Measurements from ENCODE around the gene WDFY4.

WDFY4 gene

DNA sequence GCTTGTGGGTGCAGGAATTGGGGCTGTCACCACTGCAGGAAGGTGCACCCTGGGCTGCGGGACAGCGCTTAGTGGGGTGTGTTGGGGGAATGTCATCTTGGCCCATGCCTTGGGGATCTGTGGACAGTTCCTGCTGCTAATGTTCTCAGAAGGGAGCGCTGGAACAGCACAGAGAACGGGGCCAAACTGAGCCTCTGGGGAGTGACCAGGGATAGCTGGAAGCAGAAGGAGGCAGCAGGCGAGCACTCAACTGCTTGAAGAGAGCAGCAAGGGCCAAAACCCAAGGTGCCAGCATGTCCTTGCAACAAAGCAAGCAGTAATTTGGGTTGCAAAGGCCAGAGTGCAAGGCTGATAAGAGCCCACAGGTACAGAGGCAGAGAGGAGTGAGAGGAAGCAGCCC is 31.3 kb upstream of the WDFY4 start:
- TF ChIP-seq REST (IDR thresholded peaks at IDR 0.05; ENCODE audit: insufficient read depth in 1 of 2, low read depth in 2 of 2, low read length in 2 of 2) (no peak), POLR2AphosphoS5 (IDR thresholded peaks at IDR 0.05; ENCODE audit: low read depth, low read length) (no peak), FOXP2 (optimal IDR thresholded peaks at IDR 0.05; ENCODE audit: borderline replicate concordance, extremely low read depth, extremely low read length, insufficient read depth) (no peak), TAF1 (IDR thresholded peaks at IDR 0.05; ENCODE audit: borderline replicate concordance, insufficient read depth, low read length) (no peak), SIN3A (IDR thresholded peaks at IDR 0.05; ENCODE audit: borderline replicate concordance, insufficient read depth, low read length) (no peak)

- TF ChIP-seq REST (IDR thresholded peaks at IDR 0.05; ENCODE audit: insufficient read depth in 1 of 2, low read depth in 2 of 2, low read length in 2 of 2) (no peak), SIN3A (IDR thresholded peaks at IDR 0.05; ENCODE audit: borderline replicate concordance, insufficient read depth, low read length) (no peak), POLR2AphosphoS5 (IDR thresholded peaks at IDR 0.05; ENCODE audit: low read depth, low read length) (no peak), FOXP2 (optimal IDR thresholded peaks at IDR 0.05; ENCODE audit: borderline replicate concordance, extremely low read depth, extremely low read length, insufficient read depth) (no peak), TAF1 (IDR thresholded peaks at IDR 0.05; ENCODE audit: borderline replicate concordance, insufficient read depth, low read length) (no peak)
These were observed 30.6 kb upstream of the WDFY4 start for GRCh38 chr10:48653944-48654698.

GRCh38 chr10:48655411-48656240 is 29.0 kb upstream of the WDFY4 start:
- TF ChIP-seq POLR2AphosphoS5 (IDR thresholded peaks at IDR 0.05; ENCODE audit: low read depth, low read length): no peak
- TF ChIP-seq TAF1 (IDR thresholded peaks at IDR 0.05; ENCODE audit: borderline replicate concordance, insufficient read depth, low read length): no peak
- TF ChIP-seq FOXP2 (optimal IDR thresholded peaks at IDR 0.05; ENCODE audit: borderline replicate concordance, extremely low read depth, extremely low read length, insufficient read depth): no peak
- no peak for TF ChIP-seq SIN3A (IDR thresholded peaks at IDR 0.05; ENCODE audit: borderline replicate concordance, insufficient read depth, low read length)

- no peak for TF ChIP-seq SIN3A (IDR thresholded peaks at IDR 0.05; ENCODE audit: borderline replicate concordance, insufficient read depth, low read length)
- TF ChIP-seq POLR2AphosphoS5 (IDR thresholded peaks at IDR 0.05; ENCODE audit: low read depth, low read length): no peak
- TF ChIP-seq REST (IDR thresholded peaks at IDR 0.05; ENCODE audit: insufficient read depth in 1 of 2, low read depth in 2 of 2, low read length in 2 of 2): no peak
- TF ChIP-seq TAF1 (IDR thresholded peaks at IDR 0.05; ENCODE audit: borderline replicate concordance, insufficient read depth, low read length): no peak
- no peak for TF ChIP-seq FOXP2 (optimal IDR thresholded peaks at IDR 0.05; ENCODE audit: borderline replicate concordance, extremely low read depth, extremely low read length, insufficient read depth)
These were observed 28.3 kb upstream of the WDFY4 start for GRCh38 chr10:48656241-48656913.

- TF ChIP-seq TAF1 (IDR thresholded peaks at IDR 0.05; ENCODE audit: borderline replicate concordance, insufficient read depth, low read length): no peak
- TF ChIP-seq REST (IDR thresholded peaks at IDR 0.05; ENCODE audit: insufficient read depth in 1 of 2, low read depth in 2 of 2, low read length in 2 of 2): no peak
- TF ChIP-seq POLR2AphosphoS5 (IDR thresholded peaks at IDR 0.05; ENCODE audit: low read depth, low read length): no peak
- TF ChIP-seq FOXP2 (optimal IDR thresholded peaks at IDR 0.05; ENCODE audit: borderline replicate concordance, extremely low read depth, extremely low read length, insufficient read depth): no peak
- TF ChIP-seq SIN3A (IDR thresholded peaks at IDR 0.05; ENCODE audit: borderline replicate concordance, insufficient read depth, low read length): no peak
These were observed 27.8 kb upstream of the WDFY4 start for GRCh38 chr10:48656914-48657305.
